ENCODE data around the gene FAP. TPM values are rescaled to one million over a fixed set of nuclear protein-coding genes. Genes with fewer than 3 reads are reported as not detected.

The FAP gene
- total RNA-seq, 1 donor from 2014 or later = not detected

GRCh38 chr2:162258686-162259085 is 15.4 kb upstream of the FAP start:
- Histone ChIP-seq H2AFZ (replicated peaks) (no peak overlapping the region), H3K36me3 (no peaks in the 10 kb centered on the region), H3K9ac (no peak overlapping the region), H3K4me1 (no peaks in the 10 kb centered on the region), H3K4me2 (no peak overlapping the region), H3K4me3 (no peak overlapping the region), H3K27ac (no peak overlapping the region), H3K27me3 (no peaks in the 10 kb centered on the region), H4K20me1 (ENCODE audit: low read depth) (no peaks in the 10 kb centered on the region), H3K79me2 (ENCODE audit: low read depth) (no peaks in the 10 kb centered on the region), H3K9me3 (ENCODE audit: low read depth) (no peaks in the 10 kb centered on the region), H3F3A (ENCODE audit: low read depth) (no peaks in the 10 kb centered on the region)
- Mint-ChIP-seq H3K27ac (no peak overlapping the region), H3K9me3 (no peaks in the 10 kb centered on the region), H3K4me3 (no peak overlapping the region), H3K36me3 (no peaks in the 10 kb centered on the region), H3K27me3 (ENCODE audit: insufficient read depth, low read depth) (no peaks in the 10 kb centered on the region), H3K4me1 (no peaks in the 10 kb centered on the region)
- TF ChIP-seq CTCF (IDR thresholded peaks at IDR 0.05) (no peak), EZH2 (IDR thresholded peaks at IDR 0.05) (no peak), EZH2phosphoT487 (IDR thresholded peaks at IDR 0.05) (no peak)
- DNase-seq (ENCODE audit: low spot score) = no peak

- H4K20me1 ChIP-seq (ENCODE audit: low read depth) = no peaks in the 10 kb centered on the region
- H3K4me3 ChIP-seq = no peak overlapping the region
- H3K9me3 ChIP-seq (ENCODE audit: low read depth) = no peaks in the 10 kb centered on the region
- no peak for DNase-seq (ENCODE audit: low spot score)
- no peaks in the 10 kb centered on the region for H3K36me3 ChIP-seq
- H3K79me2 ChIP-seq (ENCODE audit: low read depth) = no peaks in the 10 kb centered on the region
- no peaks in the 10 kb centered on the region for H3K36me3 Mint-ChIP-seq
- no peaks in the 10 kb centered on the region for H3K4me1 Mint-ChIP-seq
- no peak overlapping the region for H3K27ac Mint-ChIP-seq
- no peaks in the 10 kb centered on the region for H3K27me3 ChIP-seq
- no peak overlapping the region for H2AFZ ChIP-seq (replicated peaks)
- no peaks in the 10 kb centered on the region for H3F3A ChIP-seq (ENCODE audit: low read depth)
- no peak overlapping the region for H3K4me2 ChIP-seq
- no peaks in the 10 kb centered on the region for H3K4me1 ChIP-seq
- no peaks in the 10 kb centered on the region for H3K9me3 Mint-ChIP-seq
- H3K4me3 Mint-ChIP-seq = no peak overlapping the region
- no peaks in the 10 kb centered on the region for H3K27me3 Mint-ChIP-seq (ENCODE audit: insufficient read depth, low read depth)
- H3K27ac ChIP-seq = no peak overlapping the region
- no peak overlapping the region for H3K9ac ChIP-seq
- TF ChIP-seq EZH2phosphoT487 (IDR thresholded peaks at IDR 0.05) (no peak), EZH2 (IDR thresholded peaks at IDR 0.05) (no peak), CTCF (IDR thresholded peaks at IDR 0.05) (no peak)
Observed at GRCh38 chr2:162258169-162258568, 14.9 kb upstream of the FAP start.

GRCh38 chr2:162257425-162257824 is 14.2 kb upstream of the FAP start:
- Histone ChIP-seq H3K27ac (no peak overlapping the region), H3K4me3 (no peak overlapping the region), H3K27me3 (no peaks in the 10 kb centered on the region), H3F3A (ENCODE audit: low read depth) (no peaks in the 10 kb centered on the region), H3K9ac (no peak overlapping the region), H3K36me3 (no peaks in the 10 kb centered on the region), H3K9me3 (ENCODE audit: low read depth) (no peaks in the 10 kb centered on the region), H3K4me1 (no peaks in the 10 kb centered on the region), H4K20me1 (ENCODE audit: low read depth) (no peaks in the 10 kb centered on the region), H2AFZ (replicated peaks) (no peak overlapping the region), H3K4me2 (no peak overlapping the region), H3K79me2 (ENCODE audit: low read depth) (no peaks in the 10 kb centered on the region)
- no peak for TF ChIP-seq CTCF (IDR thresholded peaks at IDR 0.05)
- no peak for TF ChIP-seq EZH2 (IDR thresholded peaks at IDR 0.05)
- no peak for TF ChIP-seq EZH2phosphoT487 (IDR thresholded peaks at IDR 0.05)
- Mint-ChIP-seq H3K9me3 (no peaks in the 10 kb centered on the region), H3K27me3 (ENCODE audit: insufficient read depth, low read depth) (no peaks in the 10 kb centered on the region), H3K4me3 (no peak overlapping the region), H3K36me3 (no peaks in the 10 kb centered on the region), H3K4me1 (no peaks in the 10 kb centered on the region), H3K27ac (no peak overlapping the region)
- no peak for DNase-seq (ENCODE audit: low spot score)

All from neural progenitor cell (in vitro differentiated cells).